Measurements from ENCODE around the gene RUNX2. TPM values are rescaled to one million over a fixed set of nuclear protein-coding genes. Genes with fewer than 3 reads are reported as not detected.

RUNX2 gene
- total RNA-seq, 3 donors from 2014 or later: 2.7 to 7.3 (median 7.2) TPM

DNA sequence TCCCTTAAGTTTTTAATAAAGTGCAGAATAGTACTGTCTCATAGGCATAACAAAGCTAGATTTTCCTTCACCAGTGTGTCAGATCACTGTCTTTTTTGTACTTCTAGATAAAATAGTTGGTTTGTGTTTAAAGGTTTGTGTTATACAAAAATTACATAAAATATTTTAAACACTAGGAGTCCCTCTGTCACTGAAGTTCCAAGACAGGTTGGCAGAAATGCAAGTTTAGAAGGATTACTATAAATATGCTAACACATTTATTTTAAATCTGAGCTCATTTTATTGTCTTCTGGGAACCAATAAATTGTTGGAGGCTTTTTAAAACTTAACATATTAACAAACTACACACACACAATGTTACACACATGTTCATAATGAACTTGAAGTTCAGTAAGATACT is 30.8 kb upstream of the RUNX2 start:
- H3K4me3 ChIP-seq: no peak overlapping the region
- H3K4me1 ChIP-seq: no peaks in the 10 kb centered on the region
- H3K27me3 ChIP-seq: no peaks in the 10 kb centered on the region
- TF ChIP-seq POLR2AphosphoS5 (IDR thresholded peaks at IDR 0.05) (no peak), POLR2A (IDR thresholded peaks at IDR 0.05) (no peak), CTCF (IDR thresholded peaks at IDR 0.05) (no peak)
- no peaks in the 10 kb centered on the region for H3K36me3 ChIP-seq
- no peak overlapping the region for H3K27ac ChIP-seq
- H3K9me3 ChIP-seq: peaks cover 0 to 5% of the 10 kb centered on the region in 2 donors
- no peak for DNase-seq (ENCODE audit: low spot score in 2 of 2)
- intact Hi-C loops (cut with DNase I; ENCODE audit: low total_unique reads): no loop called here

GRCh38 chr6:45299096-45299581 is 29.0 kb upstream of the RUNX2 start:
- no peak for TF ChIP-seq POLR2A (IDR thresholded peaks at IDR 0.05)
- TF ChIP-seq POLR2AphosphoS5 (IDR thresholded peaks at IDR 0.05): no peak
- TF ChIP-seq CTCF (IDR thresholded peaks at IDR 0.05): no peak
- no peak overlapping the region for H3K27ac ChIP-seq
- no peaks in the 10 kb centered on the region for H3K4me1 ChIP-seq
- DNase-seq (ENCODE audit: low spot score in 2 of 2): no peak
- intact Hi-C loops (cut with DNase I; ENCODE audit: low total_unique reads): no loop called here
- H3K9me3 ChIP-seq: peaks cover 0 to 5% of the 10 kb centered on the region in 2 donors
- H3K4me3 ChIP-seq: no peak overlapping the region
- no peaks in the 10 kb centered on the region for H3K36me3 ChIP-seq
- no peaks in the 10 kb centered on the region for H3K27me3 ChIP-seq

DNA sequence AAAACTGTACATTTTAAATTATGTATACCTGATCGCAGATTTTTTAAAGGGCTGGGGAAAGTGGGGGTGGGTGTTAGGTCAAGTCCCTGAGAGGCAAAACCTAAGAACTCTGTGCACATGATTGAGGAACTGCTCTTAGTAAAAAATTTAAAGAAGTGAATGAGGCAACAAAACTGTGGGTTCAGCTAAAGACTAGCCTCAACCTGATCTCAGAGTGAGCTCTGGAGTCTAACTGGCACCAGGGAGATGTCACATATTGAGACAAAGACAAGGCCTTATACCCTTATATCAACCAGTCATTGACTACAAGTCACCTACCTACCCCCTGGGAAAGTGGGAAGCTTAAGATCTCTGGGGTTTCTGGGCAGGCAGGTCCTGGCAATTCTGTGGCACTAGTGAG is 27.4 kb upstream of the RUNX2 start:
- H3K4me1 ChIP-seq: no peaks in the 10 kb centered on the region
- H3K27me3 ChIP-seq: no peaks in the 10 kb centered on the region
- no peaks in the 10 kb centered on the region for H3K9me3 ChIP-seq
- DNase-seq (ENCODE audit: low spot score in 2 of 2): no peak
- TF ChIP-seq POLR2A (IDR thresholded peaks at IDR 0.05) (no peak), CTCF (IDR thresholded peaks at IDR 0.05) (no peak), POLR2AphosphoS5 (IDR thresholded peaks at IDR 0.05) (no peak)
- H3K4me3 ChIP-seq: no peak overlapping the region
- H3K27ac ChIP-seq: no peak overlapping the region
- intact Hi-C loops (cut with DNase I; ENCODE audit: low total_unique reads): no loop called here
- no peaks in the 10 kb centered on the region for H3K36me3 ChIP-seq

- no peak for DNase-seq (ENCODE audit: low spot score in 2 of 2)
- Histone ChIP-seq H3K4me1 (no peaks in the 10 kb centered on the region), H3K27ac (no peak overlapping the region), H3K9me3 (no peaks in the 10 kb centered on the region), H3K27me3 (no peaks in the 10 kb centered on the region), H3K36me3 (no peaks in the 10 kb centered on the region), H3K4me3 (no peak overlapping the region)
- intact Hi-C loops (cut with DNase I; ENCODE audit: low total_unique reads): no loop called here
- no peak for TF ChIP-seq POLR2AphosphoS5 (IDR thresholded peaks at IDR 0.05)
- TF ChIP-seq POLR2A (IDR thresholded peaks at IDR 0.05): no peak
- no peak for TF ChIP-seq CTCF (IDR thresholded peaks at IDR 0.05)
Measured at GRCh38 chr6:45301348-45302142, 26.6 kb upstream of the RUNX2 start.

DNA sequence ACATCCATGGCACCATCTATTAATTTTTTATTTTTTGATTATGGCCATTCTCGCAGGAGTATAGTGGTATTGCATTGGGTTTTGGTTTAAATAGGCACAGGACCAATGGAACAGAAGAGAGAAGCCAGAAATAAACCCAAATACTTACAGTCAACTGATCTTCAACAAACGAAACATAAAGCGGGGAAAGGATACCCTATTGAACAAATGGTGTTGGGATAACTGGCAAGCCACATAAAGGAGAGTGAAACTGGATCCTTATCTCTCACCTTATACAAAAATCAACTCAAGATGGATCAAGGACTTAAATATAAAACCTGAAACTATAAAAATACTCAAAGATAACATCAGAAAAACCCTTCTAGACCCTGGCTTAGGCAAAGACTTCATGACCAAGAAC is 25.3 kb upstream of the RUNX2 start:
- Histone ChIP-seq H3K27me3 (no peaks in the 10 kb centered on the region), H3K4me3 (no peak overlapping the region), H3K36me3 (no peaks in the 10 kb centered on the region), H3K9me3 (no peaks in the 10 kb centered on the region), H3K4me1 (no peaks in the 10 kb centered on the region), H3K27ac (no peak overlapping the region)
- DNase-seq (ENCODE audit: low spot score in 2 of 2): no peak
- intact Hi-C loops (cut with DNase I; ENCODE audit: low total_unique reads): no loop called here
- TF ChIP-seq CTCF (IDR thresholded peaks at IDR 0.05): no peak
- TF ChIP-seq POLR2AphosphoS5 (IDR thresholded peaks at IDR 0.05): no peak
- TF ChIP-seq POLR2A (IDR thresholded peaks at IDR 0.05): no peak

Data from breast epithelium (tissue), 4 donors.